Lower leg skin (tissue), 4 donors: ENCODE measurements around the gene RTN4RL2. TPM values are rescaled to one million over a fixed set of nuclear protein-coding genes. Genes with fewer than 3 reads are reported as not detected.

Experiments used
- DNase-seq, 2 donors: peaks; one replicate each; pipeline ENCODE4 v3.0.0-alpha.2; 2019; ENCODE audit warnings: low spot score in 2 of 2
- H3K4me3 ChIP-seq: fragments of 200-600 bp; sonication (generic); 2 replicates; pipeline ENCODE4 v1.5.1; 2017; ENCODE audit warnings: mild to moderate bottlenecking, low read depth; ENCODE audit not compliant: poor library complexity, severe bottlenecking
- CTCF ChIP-seq, 3 donors: fragments of 450-650 bp; IDR thresholded peaks; one replicate each; pipeline ENCODE4 v1.5.1; 2016; ENCODE audit warnings: antibody characterized with exemption in 3 of 3, mild to moderate bottlenecking in 3 of 3, moderate library complexity in 2 of 3
- POLR2A ChIP-seq, 2 donors: fragments of 450-650 bp; IDR thresholded peaks; one replicate each; pipeline ENCODE4 v1.6.1; 2016 to 2017; ENCODE audit warnings: antibody characterized with exemption in 2 of 2, mild to moderate bottlenecking in 1 of 2, moderate library complexity in 1 of 2
- WGBS, 2 donors: methylation state at CpG; one replicate each; pipeline ENCODE4 v1.1.5; 2018; 5-methylcytosine and 5-hydroxymethylcytosine counted together
- intact Hi-C: fragments of 100-400 bp; cut with DNase I; formaldehyde crosslinking; loops from one replicate; pipeline ENCODE4 v1.15.0; 2023; ENCODE audit warnings: low total_unique reads
- total RNA-seq, 4 donors: library from RNA; depleted of rRNA; stranded (reverse); fragments of >200 nt; gene quantifications; one replicate each; pipeline ENCODE4 v1.1.0, GENCODE V29; 2016

The RTN4RL2 gene
- total RNA-seq, 4 donors from 2014 or later: 0.55 to 3.6 (median 2.3) TPM

DNA sequence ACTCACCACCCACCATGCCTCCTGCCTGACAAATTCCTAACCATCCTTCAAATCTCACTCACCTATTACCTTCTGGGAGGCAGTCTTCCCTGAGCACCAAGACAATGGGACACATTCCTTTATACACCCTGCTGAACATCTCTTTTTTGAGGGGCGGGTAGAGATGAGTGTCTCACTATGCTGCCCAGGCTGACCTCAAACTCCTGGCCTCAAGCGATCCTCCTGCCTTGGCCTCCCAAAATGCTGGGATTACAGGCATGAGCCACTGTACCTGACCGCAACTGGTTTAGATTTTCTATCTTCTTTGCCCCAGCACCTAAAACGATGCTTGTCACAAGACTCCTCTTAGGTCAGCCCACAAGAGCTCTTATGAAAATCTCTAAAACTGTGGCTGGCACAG, 63.1 kb downstream of the RTN4RL2 start:
- H3K4me3 ChIP-seq: no peak overlapping the region
- DNase-seq: no peak
- no peak for TF ChIP-seq CTCF (IDR thresholded peaks at IDR 0.05)
- no peak for TF ChIP-seq POLR2A (IDR thresholded peaks at IDR 0.05)
- intact Hi-C loops: loop anchor here (10.0 kb wide), 1 partner anchor 179 kb away; no protein-coding TSS in a partner anchor
- WGBS, 2 donors: 85 to 89% methylated on average over 4 of the region's 4 CpGs

Other genes starting within 250 kb of the RTN4RL2 start
- 1 to 10 TPM in 2 of 4 donors, under 1 TPM in 2; 0.17 to 1.6 (median 0.82) TPM for gene APLNR, start 223.3 kb upstream of the RTN4RL2 start, total RNA-seq
- 100 to 1,000 TPM; 219 to 273 (median 230) TPM for gene TNKS1BP1, start 135.6 kb upstream of the RTN4RL2 start, total RNA-seq
- gene SSRP1, start 124.6 kb upstream of the RTN4RL2 start, total RNA-seq: 10 to 100 TPM; 66.1 to 76.1 (median 74.6) TPM
- not detected for gene P2RX3, start 122.2 kb upstream of the RTN4RL2 start, total RNA-seq
- gene PRG3, start 79.4 kb upstream of the RTN4RL2 start, total RNA-seq: not detected
- 1 to 10 TPM in 1 of 4 donors, under 1 TPM in 1, not detected in 2; 0.84 to 1.7 TPM for gene PRG2, start 69.9 kb upstream of the RTN4RL2 start, total RNA-seq
- gene SLC43A3, start 33.4 kb upstream of the RTN4RL2 start, total RNA-seq: 10 to 100 TPM; 12.4 to 66.4 (median 41.1) TPM
- gene SLC43A1, start 55.2 kb downstream of the RTN4RL2 start, total RNA-seq: 10 to 100 TPM; 15.9 to 20.2 (median 18.3) TPM
- 10 to 100 TPM; 24.3 to 53.2 (median 29.4) TPM for gene TIMM10, start 70.2 kb downstream of the RTN4RL2 start, total RNA-seq
- gene SMTNL1, start 77.1 kb downstream of the RTN4RL2 start, total RNA-seq: not detected
- 10 to 100 TPM; 14.5 to 31.0 (median 19.9) TPM for gene UBE2L6, start 107.1 kb downstream of the RTN4RL2 start, total RNA-seq
- gene SERPING1, start 137.2 kb downstream of the RTN4RL2 start, total RNA-seq: 100 to 1,000 TPM in 2 of 4 donors, 10 to 100 TPM in 2; 89.4 to 236 (median 103) TPM
- 1 to 10 TPM in 3 of 4 donors, under 1 TPM in 1; 0.91 to 4.3 (median 2.9) TPM for gene YPEL4, start 189.4 kb downstream of the RTN4RL2 start, total RNA-seq
- 10 to 100 TPM; 14.0 to 29.2 (median 17.6) TPM for gene CLP1, start 197.2 kb downstream of the RTN4RL2 start, total RNA-seq
- 10 to 100 TPM; 72.9 to 99.1 (median 84.5) TPM for gene ZDHHC5, start 207.6 kb downstream of the RTN4RL2 start, total RNA-seq